Osteocyte (in vitro differentiated cells): Measurements from ENCODE around the gene APOBEC3G. TPM values are rescaled to one million over a fixed set of nuclear protein-coding genes. Genes with fewer than 3 reads are reported as not detected.
"Not testable (repeated sequence)": the region's sequence is repeated elsewhere in the genome, so short reads cannot be mapped to it uniquely, and the experiment has no call there.

Experiments
- DNase-seq: peaks from one replicate; pipeline ENCODE4 v3.0.0; 2021; ENCODE audit warnings: mixed read lengths; ENCODE audit not compliant: unreplicated experiment; ENCODE audit errors: extremely low spot score
- H3K27ac Mint-ChIP-seq: one replicate; pipeline ENCODE4 v1.8.0; 2021; ENCODE audit warnings: mild to moderate bottlenecking, mixed read lengths; ENCODE audit not compliant: unreplicated experiment
- H3K27me3 Mint-ChIP-seq: one replicate; pipeline ENCODE4 v1.8.0; 2021; ENCODE audit warnings: mixed read lengths; ENCODE audit not compliant: unreplicated experiment
- H3K36me3 Mint-ChIP-seq: one replicate; pipeline ENCODE4 v1.8.0; 2021; ENCODE audit warnings: mixed read lengths; ENCODE audit not compliant: unreplicated experiment
- H3K4me1 Mint-ChIP-seq: one replicate; pipeline ENCODE4 v1.8.0; 2021; ENCODE audit warnings: mixed read lengths; ENCODE audit not compliant: unreplicated experiment
- H3K4me3 Mint-ChIP-seq: one replicate; pipeline ENCODE4 v1.8.0; 2021; ENCODE audit warnings: mild to moderate bottlenecking, moderate library complexity, mixed read lengths; ENCODE audit not compliant: unreplicated experiment
- H3K9me3 Mint-ChIP-seq: one replicate; pipeline ENCODE4 v1.8.0; 2021; ENCODE audit warnings: mixed read lengths; ENCODE audit not compliant: unreplicated experiment
- total RNA-seq: library from RNA; stranded (reverse); gene quantifications from 2 replicates; pipeline ENCODE4 v1.2.1, GENCODE V29; 2021
- TF ChIP-seq, protein P1 (sequence below): fragments of 200-600 bp; sonication (generic); IDR thresholded peaks from 2 replicates; pipeline ENCODE4 v1.5.0; 2021; ENCODE audit warnings: antibody characterized with exemption, mild to moderate bottlenecking, moderate library complexity

The APOBEC3G gene
- total RNA-seq, 1 donor from 2014 or later, result 2.7 TPM

DNA sequence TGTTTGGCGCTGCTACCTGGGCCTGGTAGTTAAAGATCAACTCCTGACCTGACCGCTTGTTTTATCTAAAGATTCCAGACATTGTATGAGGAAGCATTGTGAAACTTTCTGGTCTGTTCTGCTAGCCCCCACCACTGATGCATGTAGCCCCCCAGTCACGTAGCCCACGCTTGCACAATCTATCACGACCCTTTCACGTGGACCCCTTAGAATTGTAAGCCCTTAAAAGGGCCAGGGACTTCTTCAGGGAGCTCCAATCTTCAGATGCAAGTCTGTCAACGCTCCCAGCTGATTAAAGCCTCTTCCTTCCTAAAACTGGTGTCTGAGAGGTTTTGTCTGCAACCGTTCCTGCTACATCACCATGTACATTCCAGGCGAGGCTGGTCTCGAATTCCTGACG, 21.4 kb upstream of the APOBEC3G start:
- Mint-ChIP-seq H3K27ac (no peak overlapping the region), H3K4me1 (peaks cover 5% of the 10 kb centered on the region), H3K27me3 (no peaks in the 10 kb centered on the region), H3K9me3 (no peaks in the 10 kb centered on the region), H3K36me3 (no peaks in the 10 kb centered on the region), H3K4me3 (no peak overlapping the region)
- TF ChIP-seq, protein P1, sequence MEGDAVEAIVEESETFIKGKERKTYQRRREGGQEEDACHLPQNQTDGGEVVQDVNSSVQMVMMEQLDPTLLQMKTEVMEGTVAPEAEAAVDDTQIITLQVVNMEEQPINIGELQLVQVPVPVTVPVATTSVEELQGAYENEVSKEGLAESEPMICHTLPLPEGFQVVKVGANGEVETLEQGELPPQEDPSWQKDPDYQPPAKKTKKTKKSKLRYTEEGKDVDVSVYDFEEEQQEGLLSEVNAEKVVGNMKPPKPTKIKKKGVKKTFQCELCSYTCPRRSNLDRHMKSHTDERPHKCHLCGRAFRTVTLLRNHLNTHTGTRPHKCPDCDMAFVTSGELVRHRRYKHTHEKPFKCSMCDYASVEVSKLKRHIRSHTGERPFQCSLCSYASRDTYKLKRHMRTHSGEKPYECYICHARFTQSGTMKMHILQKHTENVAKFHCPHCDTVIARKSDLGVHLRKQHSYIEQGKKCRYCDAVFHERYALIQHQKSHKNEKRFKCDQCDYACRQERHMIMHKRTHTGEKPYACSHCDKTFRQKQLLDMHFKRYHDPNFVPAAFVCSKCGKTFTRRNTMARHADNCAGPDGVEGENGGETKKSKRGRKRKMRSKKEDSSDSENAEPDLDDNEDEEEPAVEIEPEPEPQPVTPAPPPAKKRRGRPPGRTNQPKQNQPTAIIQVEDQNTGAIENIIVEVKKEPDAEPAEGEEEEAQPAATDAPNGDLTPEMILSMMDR, result no peak
- DNase-seq, result no peak

DNA sequence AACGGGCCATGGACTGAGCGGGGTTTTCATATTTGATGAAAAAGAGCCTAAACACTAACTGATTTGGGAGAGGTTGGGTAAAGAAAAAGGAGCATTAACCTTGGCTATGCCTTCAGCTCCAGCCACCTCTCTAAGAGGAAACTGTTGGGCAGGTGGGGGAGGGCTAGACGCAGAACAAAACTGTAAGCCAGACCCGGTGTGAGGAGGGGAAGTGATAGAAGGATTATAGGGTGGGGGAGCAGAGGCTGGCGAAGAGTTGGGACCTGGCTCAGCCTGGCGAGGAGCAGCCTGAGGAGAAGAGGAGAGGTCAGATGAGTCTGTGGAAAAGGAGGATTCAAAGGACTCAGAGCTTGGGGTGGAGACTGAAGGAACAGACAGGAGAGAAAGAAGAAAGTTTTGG, 15.8 kb upstream of the APOBEC3G start:
- H3K27me3 Mint-ChIP-seq, H3K4me1 Mint-ChIP-seq, H3K36me3 Mint-ChIP-seq, H3K9me3 Mint-ChIP-seq, DNase-seq, H3K27ac Mint-ChIP-seq, H3K4me3 Mint-ChIP-seq: not testable (repeated sequence)

DNA sequence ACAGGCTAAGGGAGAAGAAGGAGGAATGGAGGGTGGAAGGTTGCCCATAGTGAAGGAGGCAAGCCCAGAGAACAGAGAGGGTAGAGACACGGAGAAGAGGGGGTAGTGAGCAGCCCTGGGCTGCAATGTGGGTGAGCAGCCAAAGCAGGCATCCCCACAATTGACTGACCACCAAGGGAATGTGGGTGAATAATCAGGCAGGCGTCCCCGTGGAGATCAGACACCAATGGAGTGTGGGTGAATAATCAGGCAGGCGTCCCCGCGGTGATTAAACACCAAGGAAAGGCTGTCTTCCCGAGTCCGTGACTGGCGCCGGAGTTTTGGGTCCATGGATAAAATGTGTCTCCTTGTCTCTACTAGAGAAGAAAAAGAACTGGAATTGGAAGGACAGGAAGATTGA, 15.1 kb upstream of the APOBEC3G start:
- not testable (repeated sequence) for H3K36me3 Mint-ChIP-seq, H3K4me3 Mint-ChIP-seq, DNase-seq, H3K4me1 Mint-ChIP-seq, H3K9me3 Mint-ChIP-seq, H3K27ac Mint-ChIP-seq, H3K27me3 Mint-ChIP-seq

DNA sequence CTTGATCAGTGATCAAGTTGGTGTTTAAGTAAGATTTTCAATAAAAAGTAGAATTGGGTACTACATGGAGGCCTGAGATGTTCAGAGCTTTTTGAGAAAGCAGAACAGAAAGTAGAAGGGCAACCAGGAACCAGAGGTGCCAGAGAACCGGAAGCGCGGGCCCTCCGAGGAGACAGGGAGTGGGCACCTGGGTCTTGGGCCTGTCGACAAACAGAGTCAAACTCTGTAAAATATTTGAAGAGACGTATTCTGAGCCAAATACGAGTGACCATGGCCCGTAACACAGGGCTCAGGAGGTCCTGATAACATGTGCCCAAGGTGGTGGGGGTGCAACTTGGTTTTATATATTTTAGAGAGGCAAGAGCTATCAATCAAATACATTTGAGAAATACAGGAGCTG, 13.2 kb upstream of the APOBEC3G start:
- H3K36me3 Mint-ChIP-seq, H3K27me3 Mint-ChIP-seq, DNase-seq, H3K4me1 Mint-ChIP-seq, H3K27ac Mint-ChIP-seq, H3K9me3 Mint-ChIP-seq, H3K4me3 Mint-ChIP-seq: not testable (repeated sequence)

DNA sequence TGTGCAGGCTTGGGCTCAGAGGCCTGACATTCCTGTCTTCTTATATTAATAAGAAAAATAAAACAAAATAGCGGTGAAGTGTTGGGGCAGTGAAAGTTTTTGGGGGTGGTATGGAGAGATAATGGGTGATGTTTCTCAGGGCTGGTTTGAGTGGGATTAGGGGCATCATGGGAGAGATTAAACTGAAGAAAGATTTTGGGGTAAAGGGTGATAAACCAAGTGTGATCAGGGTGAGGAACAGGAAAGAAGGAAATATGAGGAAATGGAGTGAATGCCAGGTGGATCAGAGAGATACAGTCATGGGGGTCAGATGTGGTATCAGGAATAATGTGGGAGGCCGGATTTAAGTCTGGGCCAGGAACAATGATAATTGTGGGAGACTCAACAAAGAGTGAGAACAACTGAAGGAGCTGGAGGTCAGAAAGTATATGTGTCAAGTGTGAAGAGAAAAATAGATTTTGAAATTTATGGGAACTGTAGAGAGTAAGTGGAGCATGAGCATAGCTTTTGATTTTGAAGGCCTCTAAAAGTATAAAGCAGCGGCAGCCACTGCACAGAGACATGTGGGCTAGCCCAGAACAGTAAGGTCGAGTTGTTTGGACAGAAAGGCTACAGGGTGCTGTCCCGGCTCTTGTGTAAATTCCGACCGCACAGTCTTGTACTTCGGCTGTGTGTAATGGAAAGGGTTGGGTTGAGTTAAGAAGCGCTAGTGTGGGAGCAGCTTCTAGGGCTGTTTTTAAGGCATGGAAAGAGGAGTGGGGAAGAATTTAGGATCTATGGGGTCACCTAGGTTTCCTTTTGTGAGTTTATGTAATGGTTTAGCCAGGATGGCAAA, 10.4 kb upstream of the APOBEC3G start:
- H3K9me3 Mint-ChIP-seq, H3K27me3 Mint-ChIP-seq, DNase-seq, H3K27ac Mint-ChIP-seq, H3K36me3 Mint-ChIP-seq, H3K4me3 Mint-ChIP-seq, H3K4me1 Mint-ChIP-seq: not testable (repeated sequence)

DNA sequence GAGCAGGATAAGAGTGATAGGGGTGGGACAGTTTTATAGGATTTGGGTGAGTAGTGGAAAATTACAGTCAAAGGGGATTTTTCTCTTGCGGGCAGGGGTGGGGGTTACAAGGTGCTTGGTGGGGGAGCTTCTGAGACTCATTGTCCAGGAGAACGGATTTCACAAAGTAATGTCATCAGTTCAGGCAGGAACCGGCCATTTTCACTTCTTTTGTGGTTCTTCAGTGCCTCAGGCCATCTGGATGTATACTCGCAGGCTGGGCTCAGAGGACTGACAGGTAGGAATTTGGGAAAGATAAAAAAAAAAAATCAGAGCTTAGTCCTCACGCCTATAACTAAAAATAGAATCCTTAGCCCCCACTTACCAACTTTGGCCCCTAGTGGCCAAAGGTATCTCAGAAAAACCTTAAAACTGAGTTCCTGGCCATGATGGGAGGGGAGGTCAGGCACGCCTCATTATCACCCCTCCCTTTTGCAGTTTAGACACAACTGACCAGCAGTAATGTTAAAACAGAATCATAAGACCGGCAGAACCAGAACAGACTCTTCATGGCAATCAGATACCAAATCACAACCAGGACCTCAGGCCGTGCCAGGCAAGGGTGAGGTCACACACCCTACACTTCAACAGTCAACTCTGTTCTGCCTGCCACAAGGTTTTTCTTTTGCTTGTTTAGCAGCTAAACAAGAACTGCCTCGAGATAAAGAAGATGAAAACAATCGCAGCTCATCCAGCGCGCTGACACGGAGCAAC, 8.9 kb upstream of the APOBEC3G start:
- H3K27ac Mint-ChIP-seq, result no peak overlapping the region
- TF ChIP-seq, protein P1, result no peak
- H3K9me3 Mint-ChIP-seq, result no peaks in the 10 kb centered on the region
- no peaks in the 10 kb centered on the region for H3K36me3 Mint-ChIP-seq
- no peak overlapping the region for H3K4me3 Mint-ChIP-seq
- peaks cover 5% of the 10 kb centered on the region for H3K4me1 Mint-ChIP-seq
- no peak for DNase-seq
- peaks cover 3% of the 10 kb centered on the region for H3K27me3 Mint-ChIP-seq

DNA sequence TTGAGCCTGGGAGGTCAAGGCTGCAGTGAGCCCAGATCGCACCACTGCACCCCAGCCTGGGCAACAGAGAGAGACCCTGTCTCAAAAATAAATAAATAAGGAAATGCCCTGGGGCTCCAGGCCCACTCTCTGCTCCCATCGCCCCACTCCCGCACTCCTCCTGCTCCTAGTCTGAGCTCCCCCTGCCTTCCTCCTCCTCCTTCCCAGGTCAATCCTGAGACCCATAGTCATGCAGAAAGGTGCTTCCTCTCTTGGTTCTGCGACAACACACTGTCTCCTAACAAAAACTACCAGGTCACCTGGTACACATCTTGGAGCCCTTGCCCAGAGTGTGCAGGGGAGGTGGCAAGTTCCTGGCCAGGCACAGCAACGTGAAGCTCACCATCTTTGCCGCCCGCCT, 6.9 kb upstream of the APOBEC3G start:
- no peaks in the 10 kb centered on the region for H3K9me3 Mint-ChIP-seq
- TF ChIP-seq, protein P1, result no peak
- peaks cover 3% of the 10 kb centered on the region for H3K27me3 Mint-ChIP-seq
- no peaks in the 10 kb centered on the region for H3K36me3 Mint-ChIP-seq
- H3K27ac Mint-ChIP-seq, result no peak overlapping the region
- peaks cover 4% of the 10 kb centered on the region for H3K4me1 Mint-ChIP-seq
- no peak overlapping the region for H3K4me3 Mint-ChIP-seq
- no peak for DNase-seq

DNA sequence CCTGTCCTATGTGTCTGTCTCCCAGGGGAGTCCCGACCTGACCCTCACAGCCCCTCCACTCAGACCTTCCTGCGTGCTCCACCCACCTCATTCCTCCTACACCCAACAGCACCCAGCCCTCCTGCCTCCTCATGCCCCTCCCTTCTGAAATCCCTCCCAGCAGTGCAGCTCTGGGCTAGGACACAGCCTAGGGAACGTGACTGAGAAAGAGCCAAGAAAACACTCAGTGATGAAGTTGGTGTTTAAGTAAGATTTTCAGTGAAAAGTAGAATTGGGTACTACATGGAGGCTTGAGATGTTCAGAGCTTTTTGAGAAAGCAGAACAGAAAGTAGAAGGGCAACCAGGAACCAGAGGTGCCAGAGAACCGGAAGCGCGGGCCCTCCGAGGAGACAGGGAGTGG, 4.5 kb upstream of the APOBEC3G start:
- not testable (repeated sequence) for H3K36me3 Mint-ChIP-seq, DNase-seq, H3K4me3 Mint-ChIP-seq, H3K9me3 Mint-ChIP-seq, H3K27me3 Mint-ChIP-seq, H3K4me1 Mint-ChIP-seq, H3K27ac Mint-ChIP-seq
